RWPE1 (cell line): ENCODE measurements around the gene VLDLR.
A peak's percentile ranks its signal among the peaks of the same experiment; 100 is the strongest.

Source experiments
- CTCF ChIA-PET: fragments of 350-600 bp; sonication (Branson Sonifier 250); formaldehyde crosslinking; extraction: SDS; loops from one replicate; lab custom pipeline; 2021; lab: Yijun Ruan, JAX
- POLR2A ChIA-PET: fragments of 400-600 bp; formaldehyde crosslinking; extraction: SDS; loops from one replicate; lab custom pipeline; 2020; ENCODE audit warnings: antibody characterized with exemption; ENCODE audit not compliant: low non-redundant PET; lab: Yijun Ruan, JAX
- DNase-seq: peaks from one replicate; pipeline ENCODE4 v3.0.0; 2012; ENCODE audit warnings: low spot score
- H3K27ac ChIP-seq: fragments of 450-650 bp; 2 replicates; pipeline ENCODE4 v1.5.1; 2017
- CTCF ChIP-seq: fragments of 450-650 bp; conservative IDR thresholded peaks from 2 replicates; pipeline ENCODE4 v1.5.1; 2017; ENCODE audit warnings: low read depth, mild to moderate bottlenecking

The VLDLR gene

GRCh38 chr9:2615497-2615896, 6.1 kb upstream of the VLDLR start:
- CTCF ChIA-PET = no interaction called here
- POLR2A ChIA-PET = no interaction called here
- no peak overlapping the region for H3K27ac ChIP-seq
- DNase-seq = no peak
- TF ChIP-seq CTCF = no peak

- CTCF ChIA-PET = no interaction called here
- no peak for DNase-seq
- POLR2A ChIA-PET = no interaction called here
- H3K27ac ChIP-seq = no peak overlapping the region
- no peak for TF ChIP-seq CTCF
These were observed 4.8 kb upstream of the VLDLR start for GRCh38 chr9:2616692-2617377.

GRCh38 chr9:2618289-2618688, 3.3 kb upstream of the VLDLR start:
- H3K27ac ChIP-seq = no peak overlapping the region
- CTCF ChIA-PET = no interaction called here
- POLR2A ChIA-PET = no interaction called here
- no peak for DNase-seq
- TF ChIP-seq CTCF = no peak

- TF ChIP-seq CTCF = no peak
- H3K27ac ChIP-seq = peak overlapping the region; percentile 42
- POLR2A ChIA-PET = no interaction called here
- DNase-seq = peak; percentile 40
- CTCF ChIA-PET = no interaction called here
These were observed 467 bp upstream of the VLDLR start for GRCh38 chr9:2620919-2621721.

- CTCF ChIA-PET = interaction anchor here (0.5 kb wide), 1 partner anchor 307 kb away, joined by 3 read pairs; no protein-coding TSS in a partner anchor
- H3K27ac ChIP-seq = no peak overlapping the region; the same call in 1 of the 2 replicates
- 0 out of 2 replicates have a peak, but pooled peaks have one; percentile 6 for TF ChIP-seq CTCF
- no peak for DNase-seq
- POLR2A ChIA-PET = no interaction called here
These were observed 1.1 kb downstream of the VLDLR start for GRCh38 chr9:2622461-2623287.
